SK-N-DZ (cell line): Measurements from ENCODE around the gene TEKT1.
"Not testable (repeated sequence)": the region's sequence is repeated elsewhere in the genome, so short reads cannot be mapped to it uniquely, and the experiment has no call there.

ENCODE experiments used
- DNase-seq: peaks from one replicate; pipeline ENCODE4 v3.0.0-alpha.2; 2015; ENCODE audit warnings: low spot score

TEKT1 gene

DNA sequence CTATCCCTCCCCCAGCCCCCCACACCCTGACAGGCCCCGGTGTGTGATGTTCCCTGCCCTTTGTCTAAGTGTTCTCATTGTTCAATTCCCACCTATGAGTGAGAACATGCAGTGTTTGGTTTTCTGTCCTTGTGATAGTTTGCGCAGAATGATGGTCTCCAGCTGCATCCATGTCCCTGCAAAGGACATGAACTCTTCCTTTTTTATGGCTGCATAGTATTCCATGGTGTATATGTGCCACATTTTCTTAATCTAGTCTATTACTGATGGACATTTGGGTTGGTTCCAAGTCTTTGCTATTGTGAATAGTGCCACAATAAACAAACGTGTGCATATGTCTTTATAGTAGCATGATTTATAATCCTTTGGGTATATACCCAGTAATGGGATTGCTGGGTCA lies 15.2 kb downstream of the TEKT1 start:
- DNase-seq = not testable (repeated sequence)

DNA sequence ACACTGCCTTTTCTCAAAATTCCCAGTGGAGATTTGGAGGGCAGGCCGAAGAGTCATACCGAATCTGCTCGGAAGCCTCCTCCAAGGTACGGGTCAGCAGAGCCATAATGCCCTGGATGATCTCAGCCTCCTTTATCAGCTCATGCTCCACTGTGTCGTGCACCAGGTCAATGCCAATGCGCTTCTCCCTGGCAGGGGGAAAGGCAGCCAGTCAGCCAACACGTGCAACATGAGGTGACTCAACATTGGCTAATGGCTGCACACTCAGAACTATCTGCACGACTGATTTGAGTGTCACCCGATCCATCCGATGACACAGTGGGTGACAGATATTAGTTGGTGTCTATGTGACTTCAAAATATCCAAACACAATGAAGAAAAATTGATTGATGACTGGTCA lies 15.8 kb downstream of the TEKT1 start:
- DNase-seq = no peak

DNA sequence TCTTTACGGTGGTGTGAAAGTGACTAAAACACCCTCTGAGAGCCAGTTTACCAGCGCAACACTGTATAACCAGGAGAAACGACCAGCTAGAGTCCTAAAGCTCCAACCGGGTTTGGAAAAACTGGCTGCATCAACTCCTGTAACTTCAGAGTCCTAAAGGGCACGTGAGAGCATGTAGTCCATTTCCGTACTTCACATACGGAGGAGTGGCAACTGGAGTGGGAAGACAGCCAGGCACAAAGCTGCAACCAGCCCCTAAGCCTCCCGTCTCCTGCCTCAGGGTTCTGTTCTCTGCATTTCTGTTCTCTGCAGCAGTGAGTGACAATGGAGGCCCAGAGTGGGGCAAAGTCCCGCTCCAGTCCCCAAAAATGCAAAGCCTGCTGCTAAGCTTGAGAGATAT lies 19.2 kb downstream of the TEKT1 start:
- DNase-seq = no peak

DNA sequence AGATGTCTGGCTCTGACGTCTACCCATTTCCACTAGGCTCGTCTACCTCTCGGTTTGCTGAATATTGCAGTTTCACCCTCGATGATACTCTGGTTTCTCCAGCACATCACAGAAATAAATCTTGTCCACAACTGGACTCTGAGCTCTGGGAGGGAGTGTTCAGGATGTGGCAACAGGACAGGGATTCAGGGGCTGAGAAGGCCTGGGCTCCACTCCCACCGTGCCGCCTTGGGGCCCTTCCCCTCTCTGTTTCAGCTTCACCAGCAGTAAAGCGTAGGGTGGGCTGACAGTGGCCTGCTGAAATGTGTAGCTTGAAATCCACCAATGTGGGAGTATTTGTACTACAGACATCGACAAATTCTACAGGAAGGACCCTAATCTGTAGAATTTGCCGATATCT lies 20.0 kb downstream of the TEKT1 start:
- DNase-seq = no peak

DNA sequence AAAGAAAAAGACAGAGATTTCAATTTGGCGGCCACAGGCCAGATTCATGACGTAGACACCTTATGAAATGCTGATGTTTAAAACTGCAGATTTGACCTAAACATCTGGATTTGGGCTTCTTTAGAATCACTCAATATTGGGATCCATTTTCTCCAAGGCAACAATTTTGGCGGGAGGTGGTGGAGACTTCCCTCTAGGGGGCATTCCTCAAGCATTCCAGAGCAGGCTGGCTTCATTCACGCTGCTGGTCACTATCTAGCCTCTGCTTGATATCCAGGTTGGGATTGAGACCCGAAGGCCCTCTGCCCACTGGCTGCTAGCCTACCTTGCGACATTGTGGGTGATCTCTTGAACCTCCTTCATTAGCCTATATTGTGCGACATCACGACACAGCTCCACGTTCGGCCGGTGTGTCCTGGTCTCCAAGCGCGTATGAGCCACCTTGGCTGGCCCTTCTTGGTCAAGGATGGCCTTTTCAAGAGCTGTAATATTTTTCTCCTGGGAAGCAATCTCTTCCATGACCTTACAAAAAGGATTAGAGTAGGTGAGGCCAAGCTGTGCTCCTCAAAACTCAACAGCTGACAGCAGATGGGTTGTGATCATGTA lies 31.0 kb downstream of the TEKT1 start:
- no peak for DNase-seq

DNA sequence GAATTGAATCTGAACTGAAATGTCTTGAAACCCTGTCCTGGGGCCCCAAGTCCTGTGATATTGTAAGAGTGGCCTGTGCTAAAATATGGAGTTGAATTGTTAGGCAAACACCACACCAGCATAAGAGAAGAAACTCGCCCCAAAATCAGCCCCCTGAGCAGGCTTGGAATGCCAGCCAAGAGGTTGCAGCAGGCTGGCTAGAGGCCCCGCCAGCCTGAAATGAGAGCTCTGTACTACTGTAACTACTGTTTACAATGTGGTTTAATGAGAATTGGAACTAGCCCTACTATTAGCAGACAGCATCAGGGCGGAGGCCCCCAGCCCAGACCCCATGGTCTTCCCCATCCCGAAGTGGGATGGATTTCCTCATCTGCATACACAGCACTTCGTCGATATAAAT lies 31.8 kb downstream of the TEKT1 start:
- no peak for DNase-seq

DNA sequence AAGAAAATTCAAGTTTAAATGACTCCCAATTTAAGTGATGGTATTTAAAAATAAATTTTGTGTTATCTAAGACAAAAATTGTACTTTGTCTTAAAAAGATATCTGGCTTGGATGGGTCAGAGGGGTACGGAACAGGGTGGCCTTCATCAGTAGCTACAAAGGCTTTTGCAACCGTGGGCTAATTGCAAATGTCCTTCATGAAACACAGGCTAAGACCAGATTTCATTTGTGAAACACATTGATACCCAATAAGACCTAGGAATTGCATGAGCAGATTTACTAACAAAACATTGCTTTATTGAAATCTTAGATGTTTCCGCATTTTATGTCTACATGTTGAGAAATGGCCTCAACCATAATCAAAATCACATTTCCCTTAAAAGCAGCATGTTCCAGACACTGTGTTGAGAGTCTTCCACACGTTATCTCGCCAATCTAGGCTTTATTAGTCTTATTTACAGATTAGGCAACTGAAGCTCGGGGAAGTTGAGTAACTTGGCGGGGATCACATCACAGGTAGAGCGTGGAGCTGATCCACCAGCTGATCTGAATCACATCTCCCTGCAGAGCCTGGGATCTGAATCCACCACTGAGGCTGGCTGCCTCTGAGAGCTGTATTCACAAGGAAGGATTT lies 33.7 kb downstream of the TEKT1 start:
- DNase-seq = no peak

DNA sequence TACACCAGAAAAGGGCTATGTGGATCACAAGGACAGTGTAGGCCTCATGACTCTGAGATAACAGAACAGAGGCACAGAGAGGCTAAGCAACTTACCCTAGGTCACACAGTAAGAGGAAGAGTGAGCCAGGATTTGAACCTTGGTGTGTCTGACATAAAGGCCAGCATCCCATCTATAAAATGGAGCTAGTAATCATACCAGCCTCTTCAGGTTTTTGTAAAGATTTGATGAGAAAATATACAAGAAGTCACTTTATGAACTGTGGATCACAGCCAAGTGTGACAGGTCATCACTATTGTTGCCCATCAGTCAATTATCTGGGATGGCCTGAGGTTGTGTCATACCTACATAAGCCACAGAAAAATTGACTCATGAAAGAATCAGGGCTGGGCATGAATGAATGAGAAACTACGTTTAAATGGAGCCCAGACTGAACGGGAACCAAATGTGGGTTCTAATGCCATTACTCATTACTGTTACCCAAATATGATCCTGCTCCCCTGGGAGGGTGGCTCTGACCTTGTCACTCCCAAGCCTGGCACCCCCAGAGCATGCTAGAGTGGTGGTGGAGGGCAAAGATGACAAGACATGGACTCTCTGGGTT lies 34.5 kb downstream of the TEKT1 start:
- no peak for DNase-seq

DNA sequence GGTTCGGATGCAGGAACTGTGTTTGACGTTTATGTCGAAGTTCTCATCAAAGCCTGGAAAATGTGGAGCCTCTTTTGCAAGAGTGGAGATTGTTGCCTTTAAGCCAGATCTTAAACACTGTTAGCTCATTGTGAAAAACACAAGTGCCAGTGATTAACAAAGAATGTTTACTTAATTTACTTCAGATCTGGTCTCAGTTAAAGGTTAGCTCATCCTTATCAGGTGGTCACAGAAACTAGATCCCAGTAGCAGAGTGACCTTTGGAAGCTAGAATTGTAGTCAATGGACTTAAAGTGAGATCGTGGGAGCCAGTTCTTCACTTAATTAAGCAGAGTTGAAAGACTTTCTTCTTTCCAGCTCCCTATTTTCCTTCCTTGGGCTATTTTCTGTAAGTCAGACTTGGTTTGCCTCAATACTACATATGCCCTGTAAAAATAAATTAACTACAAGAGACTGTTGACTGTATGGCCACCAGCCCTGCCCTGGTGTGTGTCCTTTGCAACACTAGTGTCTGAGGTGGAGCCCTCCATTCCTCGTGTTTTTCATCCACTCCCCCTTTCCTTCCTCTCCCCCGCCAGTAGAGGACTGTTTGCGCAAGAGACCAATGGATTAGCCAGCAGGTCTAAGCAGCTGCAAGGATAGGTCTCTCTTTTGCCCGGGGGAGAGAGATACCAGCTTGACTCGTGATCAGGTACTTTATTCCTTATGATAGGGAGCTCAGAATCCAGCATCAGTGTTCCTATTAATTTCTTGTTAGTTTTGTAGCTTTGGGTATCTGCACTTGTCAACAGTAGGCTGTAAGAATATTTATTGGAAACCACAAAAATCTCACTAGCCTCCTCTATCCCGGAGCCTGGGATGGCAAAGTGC lies 35.3 kb downstream of the TEKT1 start:
- no peak for DNase-seq

DNA sequence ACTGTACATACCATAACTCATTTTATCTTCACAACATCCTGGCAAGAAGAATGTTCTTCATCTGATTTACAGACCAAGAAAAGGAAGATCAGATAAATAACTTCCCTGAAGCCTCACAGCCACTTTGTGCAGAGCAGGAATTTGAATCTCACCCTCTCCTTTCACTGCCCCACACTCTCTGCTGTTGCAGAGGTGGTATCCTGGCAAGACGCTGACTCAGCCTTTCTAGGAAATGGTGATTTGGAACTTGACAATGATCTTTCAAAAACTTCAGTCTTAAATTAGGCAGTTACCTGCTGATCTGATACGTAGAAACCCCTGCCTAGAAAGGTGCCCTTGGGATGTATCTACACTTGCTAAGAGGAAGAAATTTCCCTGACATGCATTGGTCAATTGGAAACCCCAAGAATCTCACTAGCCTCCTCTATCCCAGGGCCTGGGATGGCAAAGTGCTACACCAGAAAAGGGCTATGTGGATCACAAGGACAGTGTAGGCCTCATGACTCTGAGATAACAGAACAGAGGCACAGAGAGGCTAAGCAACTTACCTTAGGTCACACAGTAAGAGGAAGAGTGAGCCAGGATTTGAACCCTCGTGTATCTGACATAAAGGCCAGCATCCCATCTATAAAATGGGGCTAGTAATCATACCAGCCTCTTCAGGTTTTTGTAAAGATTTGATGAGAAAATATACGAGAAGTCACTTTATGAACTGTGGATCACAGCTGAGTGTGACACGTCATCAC lies 37.6 kb downstream of the TEKT1 start:
- DNase-seq = no peak

DNA sequence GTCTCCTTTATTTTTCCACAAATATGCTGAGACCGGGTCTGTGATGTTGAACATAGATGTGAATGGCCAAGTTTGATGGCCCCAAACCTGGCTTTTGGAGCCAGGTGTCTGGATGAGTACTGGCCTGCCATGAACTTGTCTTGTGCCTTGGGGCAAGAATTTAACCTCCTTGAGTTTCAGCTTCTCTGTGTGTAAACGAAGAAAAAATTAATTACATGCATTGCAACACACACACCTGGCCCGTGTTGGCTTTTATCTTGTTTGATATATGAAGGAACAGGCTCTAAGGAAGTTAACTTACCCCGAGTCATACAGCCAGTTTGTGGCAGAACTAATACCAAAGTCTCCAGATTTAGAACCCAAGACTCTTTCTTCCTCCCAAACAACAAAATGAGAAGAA lies 42.4 kb downstream of the TEKT1 start:
- DNase-seq = no peak

DNA sequence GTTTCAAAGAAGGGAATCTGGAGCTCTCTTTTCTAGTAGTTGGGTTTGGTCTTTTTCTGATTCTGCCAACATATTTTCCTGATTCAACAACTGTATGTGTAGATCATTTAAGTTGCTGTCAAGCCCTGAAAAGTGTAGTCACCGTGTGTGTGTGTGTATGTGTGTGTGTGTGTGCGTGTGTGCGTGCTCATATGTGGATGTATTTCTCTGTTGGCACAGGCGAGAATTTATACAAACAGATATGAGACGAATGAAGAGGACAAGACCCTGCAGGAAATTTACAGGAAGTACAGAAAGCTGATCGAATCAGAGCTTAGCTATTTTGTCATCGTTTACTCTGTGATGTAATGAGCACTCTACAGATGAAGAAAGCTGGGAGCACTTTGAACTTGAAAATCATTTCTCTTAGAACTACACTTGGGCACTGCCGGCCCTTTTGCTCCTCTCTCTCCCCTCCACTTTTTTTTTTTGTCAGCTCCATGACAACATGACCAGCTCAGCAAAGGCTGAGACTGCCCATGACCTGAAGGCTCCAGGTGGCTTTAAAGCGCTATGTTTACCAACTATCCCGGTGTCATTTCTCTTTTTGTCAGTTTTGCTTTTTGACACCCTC lies 44.3 kb downstream of the TEKT1 start:
- no peak for DNase-seq

DNA sequence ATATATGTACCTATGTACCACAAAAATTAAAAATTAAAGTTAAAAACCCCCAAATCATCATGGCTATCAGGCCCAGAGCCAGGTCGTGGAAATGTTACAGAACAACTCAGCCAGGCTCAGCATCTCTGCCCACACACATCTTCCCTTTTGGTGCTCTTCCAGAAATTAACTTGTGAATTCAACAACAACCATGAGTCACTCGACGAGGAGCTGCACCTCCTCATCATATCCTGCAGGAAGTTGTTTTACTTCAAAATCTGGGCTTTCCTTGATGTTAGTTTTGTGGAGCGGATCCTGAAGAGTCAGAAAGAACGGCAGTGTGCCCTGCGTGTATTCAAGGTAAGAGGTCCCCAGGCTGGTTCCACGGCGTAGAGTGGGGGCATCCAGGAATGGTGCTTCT lies 44.9 kb downstream of the TEKT1 start:
- no peak for DNase-seq

DNA sequence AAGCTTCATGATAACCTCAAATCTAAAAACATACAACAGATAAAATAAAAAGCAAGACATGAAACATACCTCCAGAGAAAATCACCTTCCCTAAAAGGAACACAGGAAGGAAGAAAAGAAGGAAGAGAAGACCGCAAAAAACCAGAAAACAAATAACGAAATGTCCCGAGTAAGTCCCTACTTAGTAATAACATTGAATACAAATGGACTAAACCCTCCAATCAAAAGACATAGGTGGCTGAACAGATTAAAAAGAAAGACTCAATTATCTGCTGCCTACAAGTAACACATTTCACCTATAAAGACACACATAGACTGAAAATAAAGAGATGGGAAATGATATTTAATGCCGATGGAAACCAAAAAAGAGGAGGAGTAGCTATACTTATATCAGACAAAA lies 49.3 kb downstream of the TEKT1 start:
- no peak for DNase-seq

DNA sequence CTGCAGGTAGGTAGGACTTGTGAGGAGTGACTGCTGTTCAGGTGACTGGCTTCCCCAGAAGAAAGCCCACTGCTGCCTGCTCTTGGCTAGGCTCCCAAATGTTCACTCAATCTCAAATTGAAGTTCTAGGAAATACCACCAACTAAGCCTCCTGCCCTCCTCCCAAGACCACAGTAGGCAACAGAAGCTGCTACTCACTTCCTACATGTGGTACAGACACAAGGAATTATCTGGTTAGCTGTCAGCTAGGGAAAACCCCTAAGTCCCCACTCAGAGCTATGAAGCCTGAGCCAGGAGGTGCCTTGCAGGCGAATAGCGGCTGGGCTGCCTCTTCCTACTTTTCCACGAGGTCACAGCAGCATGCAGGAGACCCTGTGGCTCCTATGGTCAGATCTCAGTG lies 50.6 kb downstream of the TEKT1 start:
- no peak for DNase-seq

DNA sequence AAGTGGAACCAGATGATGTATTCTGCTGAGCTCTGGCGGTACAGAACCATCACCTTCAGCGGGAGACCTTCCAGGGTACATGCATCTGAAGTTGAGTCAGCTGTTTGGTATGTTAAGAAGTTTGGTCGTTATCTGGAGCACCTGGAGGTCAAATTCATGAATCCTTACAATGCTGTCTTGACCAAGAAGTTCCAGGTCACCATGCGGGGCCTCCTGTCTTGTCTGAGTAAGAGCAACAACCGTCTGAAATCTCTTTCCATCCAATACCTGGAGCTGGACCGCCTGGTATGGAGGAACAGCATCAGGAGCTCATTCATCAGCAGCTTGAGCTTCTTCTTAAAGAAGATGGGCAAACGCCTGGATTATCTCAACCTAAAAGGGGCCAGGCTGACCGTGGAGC lies 51.5 kb downstream of the TEKT1 start:
- DNase-seq = no peak

DNA sequence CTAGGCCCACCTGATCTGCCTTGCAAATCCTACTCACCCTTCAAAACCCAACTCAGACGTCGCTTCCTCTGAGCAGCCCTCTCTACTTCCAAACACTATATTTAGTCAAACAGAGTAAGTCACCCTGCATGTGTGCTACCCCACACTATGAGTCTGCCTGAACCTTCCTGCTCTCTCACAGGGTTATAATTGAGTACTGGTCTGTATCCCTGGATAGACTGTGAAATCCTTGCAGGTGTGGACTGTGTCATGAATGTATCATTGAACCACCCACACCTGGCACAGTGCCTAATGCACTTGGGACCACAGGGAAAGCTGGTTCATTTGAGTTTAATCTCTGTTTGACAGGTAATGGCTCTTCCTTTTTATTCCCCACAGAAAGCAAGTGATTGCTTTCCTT lies 52.1 kb downstream of the TEKT1 start:
- DNase-seq = no peak

DNA sequence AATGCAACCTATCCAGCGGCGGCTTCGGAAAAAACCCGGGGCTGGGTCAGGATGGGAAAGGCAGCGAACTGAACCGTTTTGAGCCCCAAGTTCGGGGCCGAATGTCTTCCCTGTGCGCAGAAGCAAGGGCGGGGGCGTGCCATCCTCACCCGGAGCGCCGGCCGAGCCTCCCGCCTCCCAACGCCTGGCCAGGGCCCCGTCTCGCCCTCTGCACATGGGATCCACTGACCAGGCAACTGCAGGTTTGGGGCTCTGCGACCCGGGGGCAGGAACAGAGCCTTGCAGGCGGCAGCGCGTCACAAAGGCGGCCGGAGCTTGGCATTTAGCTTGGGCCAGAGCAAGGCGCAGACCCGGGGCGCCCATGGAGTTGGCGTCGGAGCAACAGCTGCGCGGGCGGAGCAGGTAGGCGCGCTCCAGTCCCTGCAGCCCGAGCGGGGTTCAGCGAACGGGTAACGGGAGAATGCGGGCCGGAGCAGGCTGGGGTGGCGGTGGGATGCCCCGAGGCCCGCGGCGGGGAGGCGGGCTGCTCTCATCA lies 55.6 kb downstream of the TEKT1 start, which contains the start of gene FBXO39:
Gene FBXO39 (plus strand): TSS at position 345 of the 535 bp plus-strand sequence. CDS start 3,654 bp downstream, outside the sequence.
- no peak for DNase-seq

DNA sequence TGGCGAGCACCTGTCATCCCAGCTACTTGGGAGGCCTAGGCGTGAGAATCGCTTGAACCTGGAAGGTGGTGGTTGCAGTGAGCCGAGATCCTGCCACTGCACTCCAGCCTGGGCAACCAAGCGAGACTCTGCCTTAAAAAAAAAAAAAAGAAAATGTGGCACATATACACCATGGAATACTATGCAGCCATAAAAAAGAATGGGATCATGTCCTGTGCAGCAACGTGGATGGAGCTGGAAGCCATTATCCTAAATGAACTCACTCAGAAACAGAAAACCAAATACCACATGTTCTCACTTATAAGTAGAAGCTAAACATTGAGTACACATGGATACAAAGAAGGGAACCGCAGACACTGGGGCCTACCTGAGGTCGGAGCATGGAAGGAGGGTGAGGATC lies 56.6 kb downstream of the TEKT1 start:
- DNase-seq = not testable (repeated sequence)

DNA sequence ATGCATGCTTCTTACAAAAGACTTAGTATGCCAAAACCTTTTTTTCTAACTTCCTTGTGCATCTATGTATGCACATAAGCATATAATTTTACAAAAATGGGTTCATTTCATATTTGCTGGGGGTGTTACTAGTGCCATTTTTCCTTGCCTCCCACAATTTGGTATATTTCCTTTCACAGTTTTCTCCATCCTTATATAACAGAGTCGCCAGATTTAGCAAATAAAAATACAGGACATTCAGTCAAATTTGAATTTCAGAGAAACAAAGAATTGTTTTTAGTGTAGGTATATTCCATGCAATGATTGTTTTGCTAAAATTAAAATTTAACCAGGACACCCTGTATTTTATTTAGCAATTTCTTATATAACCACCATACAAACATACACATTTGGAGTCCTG lies 59.5 kb downstream of the TEKT1 start:
- no peak for DNase-seq

DNA sequence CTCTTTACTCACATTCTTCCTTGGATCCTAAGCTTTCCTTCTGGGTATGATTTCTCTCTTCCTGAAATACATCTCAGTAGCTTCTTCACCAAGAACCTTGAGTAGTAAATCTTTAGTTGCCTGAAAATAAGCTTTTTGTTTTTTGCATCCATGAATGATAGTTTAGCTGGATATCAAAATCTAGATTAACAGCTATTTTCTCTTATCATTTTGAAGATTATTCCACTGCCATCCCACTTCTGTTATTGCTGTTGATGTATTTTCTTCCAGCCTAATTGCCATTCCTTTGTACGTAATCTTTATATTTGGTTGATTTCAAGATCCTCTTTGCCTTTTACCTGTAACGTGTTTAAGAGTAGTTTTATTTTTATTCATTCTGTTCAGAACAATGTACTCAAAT lies 63.1 kb downstream of the TEKT1 start:
- no peak for DNase-seq
